ENCODE results near the gene ACAD11. TPM values are rescaled to one million over a fixed set of nuclear protein-coding genes. Genes with fewer than 3 reads are reported as not detected.
A peak's percentile ranks its signal among the peaks of the same experiment; 100 is the strongest.

The ACAD11 gene
- total and polyA plus RNA-seq, 4 donors, result 52.2 to 357 (median 65.6) TPM

DNA sequence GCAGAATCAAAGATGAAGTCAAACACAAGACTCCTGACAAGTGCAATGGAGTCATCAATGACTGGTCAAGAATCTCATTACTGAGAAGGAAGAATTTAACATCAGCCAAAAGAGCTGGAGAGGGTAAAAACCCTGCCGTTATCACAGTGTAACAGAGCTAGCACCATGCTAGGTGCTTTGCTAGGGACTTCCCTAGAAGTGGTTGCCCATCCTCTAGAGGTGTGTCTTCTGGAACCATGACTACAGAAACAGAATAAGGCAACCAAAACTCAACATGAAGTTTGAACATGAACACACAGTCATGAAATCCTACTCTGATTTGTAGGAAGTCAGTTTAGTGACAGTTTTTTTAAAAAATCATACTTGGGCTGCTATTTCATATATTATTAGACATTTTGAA, 9.5 kb downstream of the ACAD11 start:
- Histone ChIP-seq H3K27me3 (ENCODE audit: control insufficient read depth in 4 of 4, insufficient read depth in 4 of 4, low read length in 3 of 4) (no peaks in the 10 kb centered on the region), H3K27ac (ENCODE audit: low read depth in 1 of 2, low read length in 2 of 2) (no peak overlapping the region), H3K4me1 (ENCODE audit: control insufficient read depth in 4 of 4, insufficient read depth in 4 of 4, low read length in 3 of 4) (peaks cover 0 to 35% (median 11%) of the 10 kb centered on the region in 4 donors), H3K9me3 (ENCODE audit: control insufficient read depth in 4 of 4, low read length in 3 of 4) (no peaks in the 10 kb centered on the region), H3K9ac (ENCODE audit: low read depth in 1 of 2, low read length in 2 of 2) (no peak overlapping the region), H3K4me3 (ENCODE audit: low read depth in 1 of 3, low read length in 3 of 3) (no peak overlapping the region), H3K36me3 (ENCODE audit: control insufficient read depth in 4 of 4, insufficient read depth in 3 of 4, low read depth in 1 of 4, low read length in 3 of 4) (peaks cover 0 to 2% (median 0%) of the 10 kb centered on the region in 4 donors)
- DNase-seq (ENCODE audit: low spot score), result no peak
- TF ChIP-seq SP1 (IDR thresholded peaks at IDR 0.05), result no peak
- TF ChIP-seq, protein P1, sequence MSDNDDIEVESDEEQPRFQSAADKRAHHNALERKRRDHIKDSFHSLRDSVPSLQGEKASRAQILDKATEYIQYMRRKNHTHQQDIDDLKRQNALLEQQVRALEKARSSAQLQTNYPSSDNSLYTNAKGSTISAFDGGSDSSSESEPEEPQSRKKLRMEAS (IDR thresholded peaks at IDR 0.05), result no peak
- no peak for TF ChIP-seq EGR1 (IDR thresholded peaks at IDR 0.05; ENCODE audit: low read depth in 2 of 2)
- WGBS, result 97% methylated on average over 1 of the region's 1 CpG

DNA sequence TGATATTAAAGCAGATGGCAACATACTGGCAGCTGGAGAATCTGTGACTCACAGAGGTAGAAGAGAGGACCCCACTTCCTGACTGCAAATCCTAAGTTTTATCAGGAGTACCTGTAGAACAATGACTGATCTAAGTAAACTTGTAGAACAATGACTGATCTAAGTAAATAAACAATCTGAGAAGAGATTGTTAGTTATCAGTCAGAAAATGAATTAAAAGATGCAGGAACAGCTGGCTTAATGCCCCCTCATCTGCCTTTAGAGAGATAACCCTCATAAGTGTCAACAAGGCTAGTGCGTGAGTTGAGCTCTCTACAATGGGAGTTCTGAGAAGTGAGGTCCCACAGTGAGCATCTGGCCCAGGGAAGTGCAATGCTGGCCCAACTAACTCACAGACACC, 14.6 kb downstream of the ACAD11 start:
- TF ChIP-seq, protein P2, sequence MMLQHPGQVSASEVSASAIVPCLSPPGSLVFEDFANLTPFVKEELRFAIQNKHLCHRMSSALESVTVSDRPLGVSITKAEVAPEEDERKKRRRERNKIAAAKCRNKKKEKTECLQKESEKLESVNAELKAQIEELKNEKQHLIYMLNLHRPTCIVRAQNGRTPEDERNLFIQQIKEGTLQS (IDR thresholded peaks at IDR 0.05), result no peak
- no peak for TF ChIP-seq GABPA (IDR thresholded peaks at IDR 0.05 in 1 of 2, conservative IDR thresholded peaks at IDR 0.05 in 1 of 2)
- no peak for TF ChIP-seq SP1 (IDR thresholded peaks at IDR 0.05)
- TF ChIP-seq JUND (IDR thresholded peaks at IDR 0.05), result no peak
- TF ChIP-seq YY1 (IDR thresholded peaks at IDR 0.05), result no peak
- TF ChIP-seq HNF4A (conservative IDR thresholded peaks at IDR 0.05), result no peak
- no peak for TF ChIP-seq RAD21 (IDR thresholded peaks at IDR 0.05)
- 91% methylated on average over 1 of the region's 1 CpG for WGBS
- H3K27me3 ChIP-seq (ENCODE audit: control insufficient read depth in 4 of 4, insufficient read depth in 4 of 4, low read length in 3 of 4), result no peaks in the 10 kb centered on the region
- no peak for DNase-seq (ENCODE audit: low spot score)
- peaks cover 0 to 16% (median 6%) of the 10 kb centered on the region in 4 donors for H3K36me3 ChIP-seq (ENCODE audit: control insufficient read depth in 4 of 4, insufficient read depth in 3 of 4, low read depth in 1 of 4, low read length in 3 of 4)
- peaks cover 0 to 3% (median 0%) of the 10 kb centered on the region in 4 donors for H3K4me1 ChIP-seq (ENCODE audit: control insufficient read depth in 4 of 4, insufficient read depth in 4 of 4, low read length in 3 of 4)
- H3K4me3 ChIP-seq (ENCODE audit: low read depth in 1 of 3, low read length in 3 of 3), result no peak overlapping the region
- no peak overlapping the region for H3K27ac ChIP-seq (ENCODE audit: low read depth in 1 of 2, low read length in 2 of 2)
- no peaks in the 10 kb centered on the region for H3K9me3 ChIP-seq (ENCODE audit: control insufficient read depth in 4 of 4, low read length in 3 of 4)
- H3K9ac ChIP-seq (ENCODE audit: low read depth in 1 of 2, low read length in 2 of 2), result peak overlapping the region in 1 of 2 donors; percentile 19

DNA sequence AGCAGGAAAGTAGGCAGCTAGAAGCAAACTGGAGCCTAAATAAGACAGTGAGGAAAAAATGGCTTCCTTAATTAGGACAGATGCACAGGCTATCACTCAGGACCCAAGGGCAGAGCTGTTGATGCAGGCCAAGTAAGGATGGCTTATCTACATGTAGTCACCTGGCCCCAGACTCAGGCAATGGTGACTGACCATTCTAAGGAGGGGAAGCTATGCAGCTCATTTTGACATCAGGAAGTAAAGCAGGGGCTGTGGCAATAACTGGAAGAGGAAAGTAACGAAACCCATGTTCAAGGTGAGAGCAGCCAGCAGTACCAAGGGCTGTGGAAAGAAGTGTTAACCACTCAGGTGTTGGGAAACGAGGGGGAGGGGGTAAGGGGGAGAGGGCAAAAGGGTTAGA, 16.2 kb downstream of the ACAD11 start:
- WGBS, result 71% methylated on average over 2 of the region's 2 CpGs
- no peak overlapping the region for H3K4me3 ChIP-seq (ENCODE audit: low read depth in 1 of 3, low read length in 3 of 3)
- H3K9me3 ChIP-seq (ENCODE audit: control insufficient read depth in 4 of 4, low read length in 3 of 4), result no peaks in the 10 kb centered on the region
- no peak for DNase-seq (ENCODE audit: low spot score)
- H3K27ac ChIP-seq (ENCODE audit: low read depth in 1 of 2, low read length in 2 of 2), result no peak overlapping the region
- H3K36me3 ChIP-seq (ENCODE audit: control insufficient read depth in 4 of 4, insufficient read depth in 3 of 4, low read depth in 1 of 4, low read length in 3 of 4), result peaks cover 1 to 29% (median 18%) of the 10 kb centered on the region in 4 donors
- H3K9ac ChIP-seq (ENCODE audit: low read depth in 1 of 2, low read length in 2 of 2), result no peak overlapping the region
- H3K4me1 ChIP-seq (ENCODE audit: control insufficient read depth in 4 of 4, insufficient read depth in 4 of 4, low read length in 3 of 4), result no peaks in the 10 kb centered on the region
- TF ChIP-seq, protein P3, sequence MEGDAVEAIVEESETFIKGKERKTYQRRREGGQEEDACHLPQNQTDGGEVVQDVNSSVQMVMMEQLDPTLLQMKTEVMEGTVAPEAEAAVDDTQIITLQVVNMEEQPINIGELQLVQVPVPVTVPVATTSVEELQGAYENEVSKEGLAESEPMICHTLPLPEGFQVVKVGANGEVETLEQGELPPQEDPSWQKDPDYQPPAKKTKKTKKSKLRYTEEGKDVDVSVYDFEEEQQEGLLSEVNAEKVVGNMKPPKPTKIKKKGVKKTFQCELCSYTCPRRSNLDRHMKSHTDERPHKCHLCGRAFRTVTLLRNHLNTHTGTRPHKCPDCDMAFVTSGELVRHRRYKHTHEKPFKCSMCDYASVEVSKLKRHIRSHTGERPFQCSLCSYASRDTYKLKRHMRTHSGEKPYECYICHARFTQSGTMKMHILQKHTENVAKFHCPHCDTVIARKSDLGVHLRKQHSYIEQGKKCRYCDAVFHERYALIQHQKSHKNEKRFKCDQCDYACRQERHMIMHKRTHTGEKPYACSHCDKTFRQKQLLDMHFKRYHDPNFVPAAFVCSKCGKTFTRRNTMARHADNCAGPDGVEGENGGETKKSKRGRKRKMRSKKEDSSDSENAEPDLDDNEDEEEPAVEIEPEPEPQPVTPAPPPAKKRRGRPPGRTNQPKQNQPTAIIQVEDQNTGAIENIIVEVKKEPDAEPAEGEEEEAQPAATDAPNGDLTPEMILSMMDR (IDR thresholded peaks at IDR 0.05; ENCODE audit: low read depth, low read length, missing input control), result no peak
- no peak for TF ChIP-seq FOXA1 (IDR thresholded peaks at IDR 0.05)
- TF ChIP-seq NR2F2 (IDR thresholded peaks at IDR 0.05), result no peak
- TF ChIP-seq HNF4A (conservative IDR thresholded peaks at IDR 0.05), result no peak
- no peak for TF ChIP-seq GABPA (IDR thresholded peaks at IDR 0.05 in 1 of 2, conservative IDR thresholded peaks at IDR 0.05 in 1 of 2)
- TF ChIP-seq TAF1 (conservative IDR thresholded peaks at IDR 0.05), result no peak
- TF ChIP-seq RXRA (IDR thresholded peaks at IDR 0.05), result no peak
- TF ChIP-seq, protein P2 (IDR thresholded peaks at IDR 0.05), result no peak
- TF ChIP-seq EGR1 (IDR thresholded peaks at IDR 0.05; ENCODE audit: low read depth in 2 of 2), result no peak
- TF ChIP-seq, protein P4, sequence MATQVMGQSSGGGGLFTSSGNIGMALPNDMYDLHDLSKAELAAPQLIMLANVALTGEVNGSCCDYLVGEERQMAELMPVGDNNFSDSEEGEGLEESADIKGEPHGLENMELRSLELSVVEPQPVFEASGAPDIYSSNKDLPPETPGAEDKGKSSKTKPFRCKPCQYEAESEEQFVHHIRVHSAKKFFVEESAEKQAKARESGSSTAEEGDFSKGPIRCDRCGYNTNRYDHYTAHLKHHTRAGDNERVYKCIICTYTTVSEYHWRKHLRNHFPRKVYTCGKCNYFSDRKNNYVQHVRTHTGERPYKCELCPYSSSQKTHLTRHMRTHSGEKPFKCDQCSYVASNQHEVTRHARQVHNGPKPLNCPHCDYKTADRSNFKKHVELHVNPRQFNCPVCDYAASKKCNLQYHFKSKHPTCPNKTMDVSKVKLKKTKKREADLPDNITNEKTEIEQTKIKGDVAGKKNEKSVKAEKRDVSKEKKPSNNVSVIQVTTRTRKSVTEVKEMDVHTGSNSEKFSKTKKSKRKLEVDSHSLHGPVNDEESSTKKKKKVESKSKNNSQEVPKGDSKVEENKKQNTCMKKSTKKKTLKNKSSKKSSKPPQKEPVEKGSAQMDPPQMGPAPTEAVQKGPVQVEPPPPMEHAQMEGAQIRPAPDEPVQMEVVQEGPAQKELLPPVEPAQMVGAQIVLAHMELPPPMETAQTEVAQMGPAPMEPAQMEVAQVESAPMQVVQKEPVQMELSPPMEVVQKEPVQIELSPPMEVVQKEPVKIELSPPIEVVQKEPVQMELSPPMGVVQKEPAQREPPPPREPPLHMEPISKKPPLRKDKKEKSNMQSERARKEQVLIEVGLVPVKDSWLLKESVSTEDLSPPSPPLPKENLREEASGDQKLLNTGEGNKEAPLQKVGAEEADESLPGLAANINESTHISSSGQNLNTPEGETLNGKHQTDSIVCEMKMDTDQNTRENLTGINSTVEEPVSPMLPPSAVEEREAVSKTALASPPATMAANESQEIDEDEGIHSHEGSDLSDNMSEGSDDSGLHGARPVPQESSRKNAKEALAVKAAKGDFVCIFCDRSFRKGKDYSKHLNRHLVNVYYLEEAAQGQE (IDR thresholded peaks at IDR 0.05), result no peak
- no peak for TF ChIP-seq SP1 (IDR thresholded peaks at IDR 0.05)
- no peak for TF ChIP-seq RAD21 (IDR thresholded peaks at IDR 0.05)
- TF ChIP-seq, protein P5, sequence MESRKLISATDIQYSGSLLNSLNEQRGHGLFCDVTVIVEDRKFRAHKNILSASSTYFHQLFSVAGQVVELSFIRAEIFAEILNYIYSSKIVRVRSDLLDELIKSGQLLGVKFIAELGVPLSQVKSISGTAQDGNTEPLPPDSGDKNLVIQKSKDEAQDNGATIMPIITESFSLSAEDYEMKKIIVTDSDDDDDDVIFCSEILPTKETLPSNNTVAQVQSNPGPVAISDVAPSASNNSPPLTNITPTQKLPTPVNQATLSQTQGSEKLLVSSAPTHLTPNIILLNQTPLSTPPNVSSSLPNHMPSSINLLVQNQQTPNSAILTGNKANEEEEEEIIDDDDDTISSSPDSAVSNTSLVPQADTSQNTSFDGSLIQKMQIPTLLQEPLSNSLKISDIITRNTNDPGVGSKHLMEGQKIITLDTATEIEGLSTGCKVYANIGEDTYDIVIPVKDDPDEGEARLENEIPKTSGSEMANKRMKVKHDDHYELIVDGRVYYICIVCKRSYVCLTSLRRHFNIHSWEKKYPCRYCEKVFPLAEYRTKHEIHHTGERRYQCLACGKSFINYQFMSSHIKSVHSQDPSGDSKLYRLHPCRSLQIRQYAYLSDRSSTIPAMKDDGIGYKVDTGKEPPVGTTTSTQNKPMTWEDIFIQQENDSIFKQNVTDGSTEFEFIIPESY (IDR thresholded peaks at IDR 0.05), result no peak
- TF ChIP-seq, protein P1 (IDR thresholded peaks at IDR 0.05), result no peak
- TF ChIP-seq YY1 (IDR thresholded peaks at IDR 0.05), result no peak
- no peak for TF ChIP-seq FOXA2 (IDR thresholded peaks at IDR 0.05)
- no peak for TF ChIP-seq HNF4G (IDR thresholded peaks at IDR 0.05)
- TF ChIP-seq JUND (IDR thresholded peaks at IDR 0.05), result no peak
- no peaks in the 10 kb centered on the region for H3K27me3 ChIP-seq (ENCODE audit: control insufficient read depth in 4 of 4, insufficient read depth in 4 of 4, low read length in 3 of 4)

Measured in liver (tissue), 9 donors.